Measurements from ENCODE around the gene CCT7.

- TF ChIP-seq CTCF (conservative IDR thresholded peaks at IDR 0.05), result no peak
- TF ChIP-seq EZH2 (IDR thresholded peaks at IDR 0.05; ENCODE audit: low read depth), result no peak
These were observed 22.5 kb downstream of the CCT7 start for GRCh38 chr2:73256618-73256922.
